HG03457 (cell line): Measurements from ENCODE around the gene SNX10.

Experiments
- ATAC-seq: cut with Tn5 transposase; IDR thresholded peaks from one replicate; pipeline ENCODE4 v1.9.1; 2021; ENCODE audit warnings: moderate number of reproducible peaks; ENCODE audit not compliant: unreplicated experiment

Gene SNX10

GRCh38 chr7:26398756-26399509, 107.3 kb downstream of the SNX10 start:
- peak; percentile 82 for ATAC-seq

GRCh38 chr7:26399736-26400135, 108.1 kb downstream of the SNX10 start:
- no peak for ATAC-seq

- ATAC-seq = no peak
These were observed 112.0 kb downstream of the SNX10 start for GRCh38 chr7:26403640-26404039.

- no peak for ATAC-seq
These were observed 112.7 kb downstream of the SNX10 start for GRCh38 chr7:26404189-26404996.

GRCh38 chr7:26406433-26406832, 114.8 kb downstream of the SNX10 start:
- no peak for ATAC-seq

- ATAC-seq = no peak
These were observed 118.2 kb downstream of the SNX10 start for GRCh38 chr7:26409661-26410547.

- ATAC-seq = no peak
These were observed 121.5 kb downstream of the SNX10 start for GRCh38 chr7:26413007-26413691.

- no peak for ATAC-seq
These were observed 124.3 kb downstream of the SNX10 start for GRCh38 chr7:26416004-26416403.

GRCh38 chr7:26417911-26418413, 126.3 kb downstream of the SNX10 start:
- no peak for ATAC-seq

- ATAC-seq = no peak
These were observed 127.5 kb downstream of the SNX10 start for GRCh38 chr7:26419198-26419597.

GRCh38 chr7:26420422-26421019, 128.9 kb downstream of the SNX10 start:
- ATAC-seq = no peak

GRCh38 chr7:26422761-26423160, 131.1 kb downstream of the SNX10 start:
- ATAC-seq = no peak

- no peak for ATAC-seq
These were observed 131.8 kb downstream of the SNX10 start for GRCh38 chr7:26423436-26423835.
